ENCODE data around the gene COPRS. TPM values are rescaled to one million over a fixed set of nuclear protein-coding genes. Genes with fewer than 3 reads are reported as not detected.

Gene COPRS
- total RNA-seq, 1 experiment from 2014 or later: 37.5 TPM

GRCh38 chr17:31824766-31825360 is 34.2 kb downstream of the COPRS start (continued):
- TF ChIP-seq AR (CRISPR knock-in tag; IDR thresholded peaks at IDR 0.05): no peak
- no peak for TF ChIP-seq ZNF138 (CRISPR knock-in tag; conservative IDR thresholded peaks at IDR 0.05)
- TF ChIP-seq JAZF1 (CRISPR knock-in tag; IDR thresholded peaks at IDR 0.05): no peak
- TF ChIP-seq NR2C2 (CRISPR knock-in tag; IDR thresholded peaks at IDR 0.05): no peak
- no peak for TF ChIP-seq USF2 (CRISPR knock-in tag; IDR thresholded peaks at IDR 0.05)
- no peak for TF ChIP-seq IRF2 (CRISPR knock-in tag; IDR thresholded peaks at IDR 0.05; ENCODE audit: borderline replicate concordance, low read depth)
- TF ChIP-seq, protein P1, sequence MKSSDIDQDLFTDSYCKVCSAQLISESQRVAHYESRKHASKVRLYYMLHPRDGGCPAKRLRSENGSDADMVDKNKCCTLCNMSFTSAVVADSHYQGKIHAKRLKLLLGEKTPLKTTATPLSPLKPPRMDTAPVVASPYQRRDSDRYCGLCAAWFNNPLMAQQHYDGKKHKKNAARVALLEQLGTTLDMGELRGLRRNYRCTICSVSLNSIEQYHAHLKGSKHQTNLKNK (CRISPR knock-in tag; IDR thresholded peaks at IDR 0.05): no peak
- TF ChIP-seq, protein P2, sequence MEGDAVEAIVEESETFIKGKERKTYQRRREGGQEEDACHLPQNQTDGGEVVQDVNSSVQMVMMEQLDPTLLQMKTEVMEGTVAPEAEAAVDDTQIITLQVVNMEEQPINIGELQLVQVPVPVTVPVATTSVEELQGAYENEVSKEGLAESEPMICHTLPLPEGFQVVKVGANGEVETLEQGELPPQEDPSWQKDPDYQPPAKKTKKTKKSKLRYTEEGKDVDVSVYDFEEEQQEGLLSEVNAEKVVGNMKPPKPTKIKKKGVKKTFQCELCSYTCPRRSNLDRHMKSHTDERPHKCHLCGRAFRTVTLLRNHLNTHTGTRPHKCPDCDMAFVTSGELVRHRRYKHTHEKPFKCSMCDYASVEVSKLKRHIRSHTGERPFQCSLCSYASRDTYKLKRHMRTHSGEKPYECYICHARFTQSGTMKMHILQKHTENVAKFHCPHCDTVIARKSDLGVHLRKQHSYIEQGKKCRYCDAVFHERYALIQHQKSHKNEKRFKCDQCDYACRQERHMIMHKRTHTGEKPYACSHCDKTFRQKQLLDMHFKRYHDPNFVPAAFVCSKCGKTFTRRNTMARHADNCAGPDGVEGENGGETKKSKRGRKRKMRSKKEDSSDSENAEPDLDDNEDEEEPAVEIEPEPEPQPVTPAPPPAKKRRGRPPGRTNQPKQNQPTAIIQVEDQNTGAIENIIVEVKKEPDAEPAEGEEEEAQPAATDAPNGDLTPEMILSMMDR (IDR thresholded peaks at IDR 0.05): no peak
- TF ChIP-seq CREB1 (CRISPR knock-in tag; IDR thresholded peaks at IDR 0.05): no peak
- TF ChIP-seq ARID4B (CRISPR knock-in tag; IDR thresholded peaks at IDR 0.05; ENCODE audit: borderline replicate concordance): no peak

GRCh38 chr17:31823014-31823413 is 36.0 kb downstream of the COPRS start:
- DNase-seq (ENCODE audit: low spot score): no peak
- no peak for ATAC-seq
- H3K27me3 Mint-ChIP-seq (ENCODE audit: low read depth): no peaks in the 10 kb centered on the region
- no peak overlapping the region for H3K4me3 Mint-ChIP-seq
- POLR2A ChIA-PET: no interaction called here
- H3K9me3 Mint-ChIP-seq: no peaks in the 10 kb centered on the region
- no peaks in the 10 kb centered on the region for H3K4me1 Mint-ChIP-seq
- no peak overlapping the region for H3K27ac Mint-ChIP-seq
- CTCF ChIA-PET: no interaction called here
- no peaks in the 10 kb centered on the region for H3K36me3 Mint-ChIP-seq
- no peak for TF ChIP-seq STAT6 (CRISPR knock-in tag; conservative IDR thresholded peaks at IDR 0.05; ENCODE audit: low read depth)
- TF ChIP-seq ZNF396 (CRISPR knock-in tag; IDR thresholded peaks at IDR 0.05; ENCODE audit: borderline replicate concordance): no peak
- TF ChIP-seq ZNF532 (CRISPR knock-in tag; IDR thresholded peaks at IDR 0.05; ENCODE audit: borderline replicate concordance): no peak
- TF ChIP-seq ESRRA (CRISPR knock-in tag; IDR thresholded peaks at IDR 0.05; ENCODE audit: borderline replicate concordance): no peak
- no peak for TF ChIP-seq MYBL2 (CRISPR knock-in tag; IDR thresholded peaks at IDR 0.05)
- TF ChIP-seq NR2C2 (CRISPR knock-in tag; IDR thresholded peaks at IDR 0.05): no peak
- TF ChIP-seq ZNF416 (CRISPR knock-in tag; IDR thresholded peaks at IDR 0.05): no peak
- no peak for TF ChIP-seq MXD4 (CRISPR knock-in tag; IDR thresholded peaks at IDR 0.05; ENCODE audit: borderline replicate concordance)
